Activated naive CD4-positive, alpha-beta T cell treated with anti-CD3 and anti-CD28 coated beads for 36 hours (primary cell): ENCODE results near the gene CFAP251. TPM values are rescaled to one million over a fixed set of nuclear protein-coding genes. Genes with fewer than 3 reads are reported as not detected.

ENCODE experiments used
- CTCF ChIA-PET: fragments of 350-600 bp; sonication (Branson Sonifier 250); formaldehyde crosslinking; loops from one replicate; lab custom pipeline; 2021; ENCODE audit warnings: antibody characterized with exemption; lab: Charles Lee
- DNase-seq: peaks from one replicate; pipeline ENCODE4 v3.0.0-alpha.2; 2020
- H3K27ac Mint-ChIP-seq: one replicate; pipeline ENCODE4 v1.8.0; 2021; ENCODE audit warnings: mild to moderate bottlenecking, mixed read lengths
- H3K27me3 Mint-ChIP-seq: one replicate; pipeline ENCODE4 v1.8.0; 2021; ENCODE audit warnings: low read depth, mixed read lengths
- H3K36me3 Mint-ChIP-seq: one replicate; pipeline ENCODE4 v1.8.0; 2021; ENCODE audit warnings: low read depth, mixed read lengths
- H3K4me1 Mint-ChIP-seq: one replicate; pipeline ENCODE4 v1.8.0; 2021; ENCODE audit warnings: low read depth, mixed read lengths
- H3K4me3 Mint-ChIP-seq: one replicate; pipeline ENCODE4 v1.8.0; 2021; ENCODE audit warnings: mild to moderate bottlenecking, moderate library complexity, mixed read lengths
- H3K9me3 Mint-ChIP-seq: one replicate; pipeline ENCODE4 v1.8.0; 2021; ENCODE audit warnings: mixed read lengths
- intact Hi-C: fragments of 100-400 bp; cut with micrococcal nuclease; formaldehyde crosslinking; loops from one replicate; pipeline ENCODE4 v1.15.1; 2023
- total RNA-seq, 2 experiments: library from RNA; stranded (reverse); gene quantifications; one replicate each; pipeline ENCODE4 v1.2.3, GENCODE V29; 2021

CFAP251 gene
- total RNA-seq, 2 experiments from 2014 or later, result 0.20 to 0.62 TPM

- CTCF ChIA-PET, result interaction anchor here (0.7 to 1.1 kb wide), 4 partner anchors 9 to 29 kb away, joined by 3 read pairs; no protein-coding TSS in a partner anchor
- peaks cover 4% of the 10 kb centered on the region for H3K9me3 Mint-ChIP-seq
- H3K27ac Mint-ChIP-seq, result no peak overlapping the region
- intact Hi-C loops, result loop anchor here (5.0 kb wide), 2 partner anchors 84 to 229 kb away; partner anchors contain the start of gene RHOF
- H3K27me3 Mint-ChIP-seq, result peaks cover 15% of the 10 kb centered on the region
- peaks cover 3% of the 10 kb centered on the region for H3K36me3 Mint-ChIP-seq
- peak overlapping the region; percentile 87 for H3K4me3 Mint-ChIP-seq
- H3K4me1 Mint-ChIP-seq, result peaks cover 8% of the 10 kb centered on the region
- DNase-seq, result peak; percentile 26
These were observed 102.9 kb downstream of the CFAP251 start for GRCh38 chr12:122021193-122021821.

- Mint-ChIP-seq H3K27ac (no peak within 1 kb of the TSS), H3K4me3 (peak within 1 kb of the TSS; percentile 87), H3K9me3 (peaks cover 4% of the 10 kb centered on the region), H3K36me3 (peaks cover 3% of the 10 kb centered on the region), H3K4me1 (peaks cover 8% of the 10 kb centered on the region), H3K27me3 (peaks cover 15% of the 10 kb centered on the region)
- intact Hi-C loops, result loop anchor here (5.0 kb wide), 2 partner anchors 85 to 230 kb away; partner anchors contain the start of gene RHOF
- peak; percentile 60 for DNase-seq
- CTCF ChIA-PET, result interaction anchor here (1.1 kb wide), 1 partner anchor 12 kb away, joined by 3 read pairs; no protein-coding TSS in a partner anchor
These were observed 103.5 kb downstream of the CFAP251 start, which contains the start of gene BCL7A for GRCh38 chr12:122021822-122022392. TSS of gene BCL7A (plus strand) at chr12:122021884. CDS start at chr12:122022092, 208 bp downstream.

GRCh38 chr12:122022393-122023338, 104.3 kb downstream of the CFAP251 start:
- CTCF ChIA-PET, result interaction anchor here (1.2 to 1.5 kb wide), 2 partner anchors 9 to 104 kb away, joined by 3 read pairs; partner anchors contain the start of gene CFAP251
- Mint-ChIP-seq H3K27me3 (peaks cover 15% of the 10 kb centered on the region), H3K4me3 (peak overlapping the region; percentile 75), H3K27ac (peak overlapping the region; percentile 18), H3K36me3 (peaks cover 3% of the 10 kb centered on the region), H3K4me1 (peaks cover 8% of the 10 kb centered on the region), H3K9me3 (peaks cover 4% of the 10 kb centered on the region)
- peak; percentile 52 for DNase-seq
- intact Hi-C loops, result loop anchor here (1.0 to 5.0 kb wide), 3 partner anchors 30 to 230 kb away; partner anchors contain the start of gene RHOF

GRCh38 chr12:122023339-122024131, 105.1 kb downstream of the CFAP251 start:
- peaks cover under 1% of the 10 kb centered on the region for H3K9me3 Mint-ChIP-seq
- CTCF ChIA-PET, result interaction anchor here (1.2 to 1.5 kb wide), 3 partner anchors 8 to 105 kb away, joined by 3 read pairs; partner anchors contain the start of gene CFAP251
- H3K4me3 Mint-ChIP-seq, result peak overlapping the region; percentile 75
- H3K36me3 Mint-ChIP-seq, result peaks cover 3% of the 10 kb centered on the region
- intact Hi-C loops, result loop anchor here (1.0 to 5.0 kb wide), 3 partner anchors 31 to 231 kb away; partner anchors contain the start of gene RHOF
- peak; percentile 55 for DNase-seq
- H3K27me3 Mint-ChIP-seq, result peaks cover 15% of the 10 kb centered on the region
- H3K4me1 Mint-ChIP-seq, result peaks cover 8% of the 10 kb centered on the region
- peak overlapping the region; percentile 18 for H3K27ac Mint-ChIP-seq

- H3K36me3 Mint-ChIP-seq, result peaks cover 3% of the 10 kb centered on the region
- peaks cover 8% of the 10 kb centered on the region for H3K4me1 Mint-ChIP-seq
- CTCF ChIA-PET, result interaction anchor here (0.5 to 1.5 kb wide), 3 partner anchors 30 to 106 kb away, joined by 3 read pairs; partner anchors contain the start of gene CFAP251
- peaks cover 15% of the 10 kb centered on the region for H3K27me3 Mint-ChIP-seq
- no peak overlapping the region for H3K27ac Mint-ChIP-seq
- intact Hi-C loops, result loop anchor here (5.0 kb wide), 2 partner anchors 87 to 232 kb away; partner anchors contain the start of gene RHOF
- no peaks in the 10 kb centered on the region for H3K9me3 Mint-ChIP-seq
- DNase-seq, result no peak
- H3K4me3 Mint-ChIP-seq, result no peak overlapping the region
These were observed 105.9 kb downstream of the CFAP251 start for GRCh38 chr12:122024132-122024785.

GRCh38 chr12:122026706-122027333, 108.4 kb downstream of the CFAP251 start:
- peak; percentile 14 for DNase-seq
- no peak overlapping the region for H3K4me3 Mint-ChIP-seq
- peaks cover 1% of the 10 kb centered on the region for H3K36me3 Mint-ChIP-seq
- intact Hi-C loops, result loop anchor here (2.0 kb wide), 1 partner anchor 108 kb away; the partner anchor contains the start of gene CFAP251
- no peak overlapping the region for H3K27ac Mint-ChIP-seq
- H3K9me3 Mint-ChIP-seq, result no peaks in the 10 kb centered on the region
- peaks cover 4% of the 10 kb centered on the region for H3K4me1 Mint-ChIP-seq
- CTCF ChIA-PET, result interaction anchor here (1.0 kb wide), 1 partner anchor 96 kb away, joined by 3 read pairs; no protein-coding TSS in a partner anchor
- H3K27me3 Mint-ChIP-seq, result peaks cover 6% of the 10 kb centered on the region

DNA sequence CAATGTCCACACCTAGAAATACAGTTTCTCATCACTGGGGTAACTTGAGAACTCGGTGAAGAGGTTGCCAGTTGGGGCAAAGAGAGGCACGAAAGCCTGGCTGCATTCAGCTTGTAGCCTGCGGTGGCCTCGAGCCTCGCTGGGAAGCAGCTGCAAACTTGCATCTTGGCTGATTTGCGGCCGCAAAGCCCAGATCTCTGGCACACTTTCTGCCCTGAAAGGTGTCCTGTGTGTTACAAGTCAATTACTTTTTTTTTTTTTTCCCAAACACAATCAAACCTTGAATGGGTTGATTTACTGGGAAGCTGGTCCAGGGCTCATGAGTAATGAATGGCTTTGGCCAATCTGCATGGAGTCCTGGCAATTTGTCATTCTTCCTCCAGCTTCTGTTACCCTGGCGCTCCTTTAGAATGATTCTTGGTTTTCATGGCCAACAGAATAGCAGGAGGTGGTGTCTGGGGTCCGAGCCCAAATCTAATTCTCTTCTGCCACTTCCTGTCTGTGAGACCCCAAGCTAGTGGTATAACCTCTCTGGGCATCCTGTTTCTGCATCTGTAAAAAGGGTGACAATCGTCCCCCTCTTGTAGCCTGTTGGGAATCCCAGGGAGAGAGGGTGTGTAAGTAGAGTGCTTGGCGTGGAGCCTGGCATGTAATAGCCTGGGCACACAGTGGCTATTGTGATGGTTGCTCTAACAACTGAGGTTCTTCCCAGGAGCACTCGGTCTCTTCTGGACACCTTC, 109.9 kb downstream of the CFAP251 start:
- CTCF ChIA-PET, result interaction anchor here (1.1 kb wide), 1 partner anchor 26 kb away, joined by 4 read pairs; no protein-coding TSS in a partner anchor
- no peak overlapping the region for H3K4me3 Mint-ChIP-seq
- no peak for DNase-seq
- H3K27me3 Mint-ChIP-seq, result peaks cover under 1% of the 10 kb centered on the region
- intact Hi-C loops, result no loop called here
- H3K36me3 Mint-ChIP-seq, result no peaks in the 10 kb centered on the region
- H3K4me1 Mint-ChIP-seq, result peaks cover 1% of the 10 kb centered on the region
- H3K27ac Mint-ChIP-seq, result no peak overlapping the region
- no peaks in the 10 kb centered on the region for H3K9me3 Mint-ChIP-seq

- DNase-seq, result no peak
- Mint-ChIP-seq H3K9me3 (no peaks in the 10 kb centered on the region), H3K36me3 (no peaks in the 10 kb centered on the region), H3K4me1 (no peaks in the 10 kb centered on the region), H3K27ac (no peak overlapping the region), H3K4me3 (no peak overlapping the region), H3K27me3 (no peaks in the 10 kb centered on the region)
- intact Hi-C loops, result no loop called here
- CTCF ChIA-PET, result interaction anchor here (1.1 kb wide), 1 partner anchor 25 kb away, joined by 4 read pairs; no protein-coding TSS in a partner anchor
These were observed 110.6 kb downstream of the CFAP251 start for GRCh38 chr12:122028905-122029560.

DNA sequence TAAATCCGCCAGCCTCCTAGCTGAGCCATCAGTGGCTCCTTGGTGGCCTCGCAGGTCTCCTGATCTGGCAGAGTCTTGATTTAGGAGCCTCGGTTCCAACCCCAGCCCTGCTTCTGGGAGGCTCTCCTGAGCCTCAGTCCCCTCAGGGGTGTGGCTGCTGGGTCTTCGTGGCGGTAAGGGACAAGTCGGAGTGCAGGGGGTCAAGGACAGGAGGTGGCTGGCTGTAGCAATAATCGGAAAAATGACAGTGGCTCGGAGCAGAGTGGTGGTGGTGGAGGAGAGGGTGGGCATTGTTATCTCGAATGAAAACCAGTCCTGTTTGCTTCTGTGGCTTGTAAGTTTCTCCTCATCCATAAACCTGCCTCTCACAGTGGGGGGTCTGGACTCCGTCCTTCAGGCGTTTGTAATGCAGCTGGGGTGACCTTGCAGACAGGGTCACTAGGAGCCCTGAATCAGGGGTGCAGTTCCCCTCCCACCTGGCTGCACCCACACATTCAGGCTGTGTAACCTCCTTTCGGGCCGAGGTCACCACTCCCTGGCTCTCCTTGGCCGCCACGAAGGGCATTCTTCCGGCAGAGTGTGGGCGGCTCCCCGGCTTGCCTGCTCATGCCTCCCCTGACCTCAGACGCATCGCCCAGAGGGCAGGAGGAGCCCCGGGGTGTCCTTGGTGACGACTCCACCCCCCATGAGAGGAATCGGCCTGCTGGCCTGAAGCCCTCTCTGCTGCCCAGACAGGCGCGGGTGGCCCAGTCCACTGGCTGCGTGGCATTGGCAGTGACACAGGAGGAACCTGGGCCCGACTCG, 111.4 kb downstream of the CFAP251 start:
- no peaks in the 10 kb centered on the region for H3K9me3 Mint-ChIP-seq
- H3K36me3 Mint-ChIP-seq, result no peaks in the 10 kb centered on the region
- CTCF ChIA-PET, result no interaction called here
- no peaks in the 10 kb centered on the region for H3K4me1 Mint-ChIP-seq
- H3K27ac Mint-ChIP-seq, result no peak overlapping the region
- no peak for DNase-seq
- intact Hi-C loops, result no loop called here
- H3K27me3 Mint-ChIP-seq, result no peaks in the 10 kb centered on the region
- no peak overlapping the region for H3K4me3 Mint-ChIP-seq
